DOHH2 (cell line): Measurements from ENCODE around the gene MYL12A.
"Not testable (repeated sequence)": the region's sequence is repeated elsewhere in the genome, so short reads cannot be mapped to it uniquely, and the experiment has no call there.

ENCODE experiments used
- H3F3A ChIP-seq: fragments of 200-600 bp; sonication (generic), shearing (Covaris generic); 2 replicates; pipeline ENCODE4 v1.6.0; 2016; ENCODE audit warnings: antibody characterized with exemption, mild to moderate bottlenecking; ENCODE audit not compliant: control insufficient read depth, insufficient read depth
- H3K27ac ChIP-seq: fragments of 200-600 bp; sonication (generic); 2 replicates; pipeline ENCODE4 v1.5.1; 2014; ENCODE audit warnings: low read depth, mild to moderate bottlenecking, low read length, moderate library complexity
- H3K27me3 ChIP-seq: fragments of 200-600 bp; sonication (generic); 2 replicates; pipeline ENCODE4 v1.6.1; 2014; ENCODE audit warnings: mild to moderate bottlenecking, low read length, mixed read lengths; ENCODE audit not compliant: control insufficient read depth
- H3K36me3 ChIP-seq: fragments of 200-600 bp; sonication (generic); 2 replicates; pipeline ENCODE4 v1.6.1; 2014; ENCODE audit warnings: mild to moderate bottlenecking, low read length, moderate library complexity, mixed read lengths; ENCODE audit not compliant: control insufficient read depth
- H3K4me1 ChIP-seq: fragments of 200-600 bp; sonication (generic); 2 replicates; pipeline ENCODE4 v1.6.1; 2014; ENCODE audit warnings: mild to moderate bottlenecking, low read length, mixed read lengths; ENCODE audit not compliant: control insufficient read depth
- H3K4me2 ChIP-seq: fragments of 200-600 bp; sonication (generic); 2 replicates; pipeline ENCODE4 v1.6.0; 2014; ENCODE audit warnings: mild to moderate bottlenecking, low read length, moderate library complexity
- H3K4me3 ChIP-seq: fragments of 200-600 bp; sonication (generic); 2 replicates; pipeline ENCODE4 v1.5.1; 2014; ENCODE audit warnings: mild to moderate bottlenecking, low read length, mixed read lengths
- H3K79me2 ChIP-seq: fragments of 200-600 bp; sonication (generic); 2 replicates; pipeline ENCODE4 v1.6.1; 2014; ENCODE audit warnings: mild to moderate bottlenecking, low read length, mixed read lengths; ENCODE audit not compliant: control insufficient read depth
- H3K9me2 ChIP-seq: fragments of 200-600 bp; sonication (generic); replicated peaks from 2 replicates; pipeline ENCODE4 v1.6.1; 2014; ENCODE audit warnings: mild to moderate bottlenecking, low read length, mixed read lengths; ENCODE audit not compliant: control insufficient read depth
- H3K9me3 ChIP-seq: fragments of 200-600 bp; sonication (generic); 2 replicates; pipeline ENCODE4 v1.6.1; 2014; ENCODE audit warnings: antibody characterized with exemption, low read length, mixed read lengths; ENCODE audit not compliant: control insufficient read depth, insufficient read depth
- H4K20me1 ChIP-seq: fragments of 200-600 bp; sonication (generic); 2 replicates; pipeline ENCODE4 v1.6.0; 2014; ENCODE audit warnings: low read depth, mild to moderate bottlenecking, antibody characterized with exemption, low read length, moderate library complexity; ENCODE audit not compliant: control insufficient read depth, insufficient read depth
- CTCF ChIP-seq: fragments of 200-600 bp; sonication (generic); IDR thresholded peaks from one replicate; pipeline ENCODE4 v1.5.1; 2014; ENCODE audit warnings: antibody characterized with exemption, mild to moderate bottlenecking, low read depth, low read length; ENCODE audit not compliant: poor library complexity, severe bottlenecking
- EZH2phosphoT487 ChIP-seq: fragments of 200-600 bp; sonication (generic); IDR thresholded peaks from 2 replicates; pipeline ENCODE4 v1.6.1; 2017; ENCODE audit warnings: borderline replicate concordance, mild to moderate bottlenecking, antibody characterized with exemption, low read length, moderate library complexity, mixed read lengths

Gene MYL12A

GRCh38 chr18:3218819-3219218 is 28.8 kb upstream of the MYL12A start:
- no peaks in the 10 kb centered on the region for H3K9me2 ChIP-seq
- H3K4me2 ChIP-seq: no peak overlapping the region
- no peaks in the 10 kb centered on the region for H3K36me3 ChIP-seq
- TF ChIP-seq CTCF (no peak), EZH2phosphoT487 (no peak)
- no peak overlapping the region for H3K4me3 ChIP-seq
- no peaks in the 10 kb centered on the region for H4K20me1 ChIP-seq
- H3K9me3 ChIP-seq: no peaks in the 10 kb centered on the region
- H3K27me3 ChIP-seq: no peaks in the 10 kb centered on the region
- H3K27ac ChIP-seq: no peak overlapping the region
- no peaks in the 10 kb centered on the region for H3K79me2 ChIP-seq
- no peaks in the 10 kb centered on the region for H3K4me1 ChIP-seq
- no peaks in the 10 kb centered on the region for H3F3A ChIP-seq

- H3K27ac ChIP-seq: no peak overlapping the region
- no peaks in the 10 kb centered on the region for H3K9me3 ChIP-seq
Observed at GRCh38 chr18:3219241-3219630, 28.4 kb upstream of the MYL12A start.

GRCh38 chr18:3219631-3220335 is 27.8 kb upstream of the MYL12A start, which contains the start of gene MYOM1:
Gene MYOM1 (minus strand): TSS chr18:3219968. CDS start chr18:3215223, 4,745 bp downstream.
- Histone ChIP-seq H4K20me1 (no peaks in the 10 kb centered on the region), H3F3A (no peaks in the 10 kb centered on the region), H3K79me2 (no peaks in the 10 kb centered on the region), H3K4me3 (no peak within 1 kb of the TSS), H3K9me2 (no peaks in the 10 kb centered on the region), H3K36me3 (no peaks in the 10 kb centered on the region), H3K27me3 (no peaks in the 10 kb centered on the region), H3K4me2 (no peak within 1 kb of the TSS), H3K27ac (no peak within 1 kb of the TSS), H3K9me3 (no peaks in the 10 kb centered on the region), H3K4me1 (no peaks in the 10 kb centered on the region)
- TF ChIP-seq CTCF: no peak

More at GRCh38 chr18:3219241-3219630, 28.4 kb upstream of the MYL12A start:
- H3K27me3 ChIP-seq: no peaks in the 10 kb centered on the region
- no peaks in the 10 kb centered on the region for H3F3A ChIP-seq
- no peak overlapping the region for H3K4me3 ChIP-seq
- no peak for TF ChIP-seq EZH2phosphoT487
- no peak for TF ChIP-seq CTCF
- no peaks in the 10 kb centered on the region for H4K20me1 ChIP-seq
- no peaks in the 10 kb centered on the region for H3K79me2 ChIP-seq
- no peaks in the 10 kb centered on the region for H3K9me2 ChIP-seq
- H3K36me3 ChIP-seq: no peaks in the 10 kb centered on the region
- H3K4me1 ChIP-seq: no peaks in the 10 kb centered on the region
- H3K4me2 ChIP-seq: no peak overlapping the region

- H3K27me3 ChIP-seq, H3K36me3 ChIP-seq, H3K4me3 ChIP-seq, H3K4me2 ChIP-seq, H3K9me3 ChIP-seq, H3F3A ChIP-seq, H4K20me1 ChIP-seq, H3K9me2 ChIP-seq, H3K4me1 ChIP-seq, H3K27ac ChIP-seq, H3K79me2 ChIP-seq: not testable (repeated sequence)
Observed at GRCh38 chr18:3220868-3221267, 26.7 kb upstream of the MYL12A start.
